NCI-H2227 (cell line): Measurements from ENCODE around the gene S100A12.

Experiments
- DNase-seq: peaks from one replicate; lab custom pipeline; 2025; ENCODE audit not compliant: unreplicated experiment; lab: John Stamatoyannopoulos, UW

The S100A12 gene

GRCh38 chr1:153397051-153397923 lies 21.9 kb upstream of the S100A12 start:
- DNase-seq: no peak

GRCh38 chr1:153396461-153396860 lies 21.0 kb upstream of the S100A12 start:
- no peak for DNase-seq

- no peak for DNase-seq
These were observed 20.4 kb upstream of the S100A12 start for GRCh38 chr1:153395776-153396175.

- DNase-seq: no peak
These were observed 19.8 kb upstream of the S100A12 start for GRCh38 chr1:153395136-153395685.

- no peak for DNase-seq
These were observed 19.0 kb upstream of the S100A12 start for GRCh38 chr1:153394391-153394790.

- DNase-seq: no peak
These were observed 18.5 kb upstream of the S100A12 start for GRCh38 chr1:153393926-153394325.

GRCh38 chr1:153392822-153393221 lies 17.4 kb upstream of the S100A12 start:
- no peak for DNase-seq

GRCh38 chr1:153392258-153392657 lies 16.8 kb upstream of the S100A12 start:
- DNase-seq: no peak

- DNase-seq: no peak
These were observed 15.7 kb upstream of the S100A12 start, which contains the start of gene S100A8 for GRCh38 chr1:153390938-153391710. Gene S100A8, minus strand, starts transcription at chr1:153391073. Its CDS starts 538 bp downstream, at chr1:153390535.

- DNase-seq: no peak
These were observed 14.8 kb upstream of the S100A12 start for GRCh38 chr1:153389973-153390879.

- no peak for DNase-seq
These were observed 14.0 kb upstream of the S100A12 start for GRCh38 chr1:153389401-153389800.

GRCh38 chr1:153387785-153388184 lies 12.4 kb upstream of the S100A12 start:
- no peak for DNase-seq

- DNase-seq: no peak
These were observed 11.6 kb upstream of the S100A12 start for GRCh38 chr1:153387001-153387400.

- DNase-seq: no peak
These were observed 11.1 kb upstream of the S100A12 start for GRCh38 chr1:153386500-153386901.

- DNase-seq: no peak
These were observed 9.6 kb upstream of the S100A12 start for GRCh38 chr1:153384958-153385580.

- no peak for DNase-seq
These were observed 5.3 kb upstream of the S100A12 start for GRCh38 chr1:153380711-153381110.

- DNase-seq: no peak
These were observed 4.2 kb upstream of the S100A12 start for GRCh38 chr1:153379591-153379990.

- DNase-seq: no peak
These were observed 1.4 kb downstream of the S100A12 start for GRCh38 chr1:153374071-153374470.

GRCh38 chr1:153372571-153372970 lies 2.9 kb downstream of the S100A12 start:
- no peak for DNase-seq

- DNase-seq: no peak
These were observed 4.2 kb downstream of the S100A12 start for GRCh38 chr1:153371231-153371630.
